ENCODE data around the gene KDELR3. TPM values are rescaled to one million over a fixed set of nuclear protein-coding genes. Genes with fewer than 3 reads are reported as not detected.

The KDELR3 gene
- total and polyA plus RNA-seq, 2 donors (not counting 1 experiment from before 2014, with no cell fraction given) = 78.8 to 305 TPM

- no peak for TF ChIP-seq EZH2 (IDR thresholded peaks at IDR 0.05; ENCODE audit: low read length, missing control alignments)
- no peak for TF ChIP-seq CTCF (conservative IDR thresholded peaks at IDR 0.05 in 1 of 2, IDR thresholded peaks at IDR 0.05 in 1 of 2; ENCODE audit: low read depth in 1 of 2, low read length in 2 of 2)
- no peak for DNase-seq (ENCODE audit: low read depth in 2 of 2)
- no peak overlapping the region for H3K27ac ChIP-seq (ENCODE audit: insufficient read depth, low read length)
- H3K4me2 ChIP-seq (ENCODE audit: extremely low read depth, insufficient read depth, low read length) = no peak overlapping the region
- H3K27me3 ChIP-seq (ENCODE audit: control insufficient read depth, insufficient read depth, low read length) = peaks cover 41% of the 10 kb centered on the region
- H3K9me3 ChIP-seq (ENCODE audit: control insufficient read depth, insufficient read depth, low read depth, low read length) = no peaks in the 10 kb centered on the region
- H2AFZ ChIP-seq (ENCODE audit: low read length) = no peak overlapping the region
- H3K4me3 ChIP-seq (replicated peaks in 1 of 4; ENCODE audit: control extremely low read depth in 1 of 4, insufficient read depth in 1 of 4, low read depth in 3 of 4, low read length in 4 of 4) = no peak overlapping the region
- no peaks in the 10 kb centered on the region for H3K4me1 ChIP-seq (ENCODE audit: control insufficient read depth, extremely low read depth, insufficient read depth, low read length)
- no peak overlapping the region for H3K9ac ChIP-seq (ENCODE audit: insufficient read depth, low read length)
- no peaks in the 10 kb centered on the region for H3K36me3 ChIP-seq (ENCODE audit: control insufficient read depth, insufficient read depth, low read length)
- H3K79me2 ChIP-seq (ENCODE audit: control insufficient read depth, insufficient read depth, low read length) = no peaks in the 10 kb centered on the region
- H4K20me1 ChIP-seq (ENCODE audit: control insufficient read depth, extremely low read depth, insufficient read depth, low read length) = no peaks in the 10 kb centered on the region
Measured at GRCh38 chr22:38451864-38452263, 16.0 kb upstream of the KDELR3 start.

- H3K9ac ChIP-seq (ENCODE audit: insufficient read depth, low read length) = no peak overlapping the region
- H2AFZ ChIP-seq (ENCODE audit: low read length) = no peak overlapping the region
- no peaks in the 10 kb centered on the region for H3K9me3 ChIP-seq (ENCODE audit: control insufficient read depth, insufficient read depth, low read depth, low read length)
- DNase-seq (ENCODE audit: low read depth in 2 of 2) = peak; percentile 35 to 50
- no peaks in the 10 kb centered on the region for H3K4me1 ChIP-seq (ENCODE audit: control insufficient read depth, extremely low read depth, insufficient read depth, low read length)
- H3K4me2 ChIP-seq (ENCODE audit: extremely low read depth, insufficient read depth, low read length) = no peak overlapping the region
- TF ChIP-seq EZH2 (IDR thresholded peaks at IDR 0.05; ENCODE audit: low read length, missing control alignments) (no peak), CTCF (conservative IDR thresholded peaks at IDR 0.05 in 1 of 2, IDR thresholded peaks at IDR 0.05 in 1 of 2; ENCODE audit: low read depth in 1 of 2, low read length in 2 of 2) (no peak)
- H3K27me3 ChIP-seq (ENCODE audit: control insufficient read depth, insufficient read depth, low read length) = peaks cover 48% of the 10 kb centered on the region
- no peaks in the 10 kb centered on the region for H4K20me1 ChIP-seq (ENCODE audit: control insufficient read depth, extremely low read depth, insufficient read depth, low read length)
- H3K27ac ChIP-seq (ENCODE audit: insufficient read depth, low read length) = no peak overlapping the region
- no peak overlapping the region for H3K4me3 ChIP-seq (replicated peaks in 1 of 4; ENCODE audit: control extremely low read depth in 1 of 4, insufficient read depth in 1 of 4, low read depth in 3 of 4, low read length in 4 of 4)
- no peaks in the 10 kb centered on the region for H3K79me2 ChIP-seq (ENCODE audit: control insufficient read depth, insufficient read depth, low read length)
- H3K36me3 ChIP-seq (ENCODE audit: control insufficient read depth, insufficient read depth, low read length) = no peaks in the 10 kb centered on the region
Measured at GRCh38 chr22:38452373-38453065, 15.4 kb upstream of the KDELR3 start.

- H3K27me3 ChIP-seq (ENCODE audit: control insufficient read depth, insufficient read depth, low read length) = peaks cover 49% of the 10 kb centered on the region
- no peaks in the 10 kb centered on the region for H4K20me1 ChIP-seq (ENCODE audit: control insufficient read depth, extremely low read depth, insufficient read depth, low read length)
Measured at GRCh38 chr22:38453066-38453672, 14.7 kb upstream of the KDELR3 start.

More at GRCh38 chr22:38453066-38453672, 14.7 kb upstream of the KDELR3 start:
- H3K27ac ChIP-seq (ENCODE audit: insufficient read depth, low read length) = no peak overlapping the region
- no peak overlapping the region for H2AFZ ChIP-seq (ENCODE audit: low read length)
- TF ChIP-seq EZH2 (IDR thresholded peaks at IDR 0.05; ENCODE audit: low read length, missing control alignments) (no peak), CTCF (conservative IDR thresholded peaks at IDR 0.05 in 1 of 2, IDR thresholded peaks at IDR 0.05 in 1 of 2; ENCODE audit: low read depth in 1 of 2, low read length in 2 of 2) (no peak)
- H3K4me3 ChIP-seq (replicated peaks in 1 of 4; ENCODE audit: control extremely low read depth in 1 of 4, insufficient read depth in 1 of 4, low read depth in 3 of 4, low read length in 4 of 4) = no peak overlapping the region
- H3K9ac ChIP-seq (ENCODE audit: insufficient read depth, low read length) = no peak overlapping the region
- no peaks in the 10 kb centered on the region for H3K9me3 ChIP-seq (ENCODE audit: control insufficient read depth, insufficient read depth, low read depth, low read length)
- no peak for DNase-seq (ENCODE audit: low read depth in 2 of 2)
- H3K4me1 ChIP-seq (ENCODE audit: control insufficient read depth, extremely low read depth, insufficient read depth, low read length) = no peaks in the 10 kb centered on the region
- H3K36me3 ChIP-seq (ENCODE audit: control insufficient read depth, insufficient read depth, low read length) = no peaks in the 10 kb centered on the region
- H3K4me2 ChIP-seq (ENCODE audit: extremely low read depth, insufficient read depth, low read length) = no peak overlapping the region
- no peaks in the 10 kb centered on the region for H3K79me2 ChIP-seq (ENCODE audit: control insufficient read depth, insufficient read depth, low read length)

Data from fibroblast of lung (primary cell).